DMS114 treated with DMSO at 0.1 percent for 48 hours (cell line): ENCODE data around the gene AHDC1.

Experiments
- DNase-seq: peaks from one replicate; lab custom pipeline; 2025; ENCODE audit not compliant: unreplicated experiment; lab: John Stamatoyannopoulos, UW

Gene AHDC1

DNA sequence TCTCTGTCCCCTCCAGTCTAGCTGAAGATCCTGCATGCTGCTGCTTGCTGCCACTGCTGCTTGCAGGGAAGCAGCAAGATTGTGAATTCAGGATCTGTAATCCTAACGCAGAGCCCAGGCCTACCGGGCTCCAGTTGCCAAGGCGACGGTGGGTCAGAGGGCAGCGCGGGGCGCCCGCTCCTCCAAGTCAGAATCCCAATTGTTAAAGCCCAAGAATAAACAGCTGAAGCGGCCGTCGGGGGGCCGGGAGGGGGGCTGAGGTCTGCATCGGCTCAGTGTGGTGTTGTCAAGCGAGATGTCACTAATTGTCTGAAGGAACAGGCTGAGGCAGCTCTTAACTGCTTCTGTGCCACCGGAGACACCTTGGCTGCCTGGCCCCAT is 36.8 kb downstream of the AHDC1 start:
- no peak for DNase-seq

DNA sequence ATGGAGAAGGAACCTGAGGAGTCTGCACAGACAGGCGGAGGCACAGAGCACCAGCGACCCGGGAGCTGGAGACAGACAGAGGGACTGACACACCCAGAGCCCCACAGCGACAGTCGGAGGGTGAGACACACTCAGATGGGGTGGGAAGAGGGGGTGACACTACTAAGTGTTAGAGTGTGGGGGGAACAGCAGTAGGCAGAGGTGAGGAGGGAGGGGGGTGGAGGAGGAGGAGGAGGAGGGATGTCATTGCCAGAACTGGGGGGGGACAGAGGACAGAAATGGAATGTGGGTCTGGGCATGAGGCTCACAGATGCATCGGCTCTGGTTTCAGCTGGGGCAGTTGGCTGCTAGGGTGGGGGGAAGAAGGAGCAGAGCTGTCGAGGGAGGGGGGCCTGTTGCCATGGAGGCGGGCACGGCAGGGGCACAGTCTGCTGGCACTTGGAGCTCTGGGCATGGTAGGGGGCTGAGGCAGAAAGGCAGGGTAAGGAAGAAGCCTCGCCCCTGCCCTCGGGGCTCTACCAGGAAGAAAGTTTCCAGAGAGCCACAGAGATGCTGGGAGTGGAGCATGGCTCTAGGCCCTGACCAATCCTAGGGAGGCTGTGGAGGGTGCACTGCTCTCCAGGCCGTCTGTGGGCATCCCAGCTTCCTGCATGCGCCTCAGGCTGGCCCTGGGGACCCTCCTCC is 37.3 kb downstream of the AHDC1 start:
- DNase-seq: no peak

DNA sequence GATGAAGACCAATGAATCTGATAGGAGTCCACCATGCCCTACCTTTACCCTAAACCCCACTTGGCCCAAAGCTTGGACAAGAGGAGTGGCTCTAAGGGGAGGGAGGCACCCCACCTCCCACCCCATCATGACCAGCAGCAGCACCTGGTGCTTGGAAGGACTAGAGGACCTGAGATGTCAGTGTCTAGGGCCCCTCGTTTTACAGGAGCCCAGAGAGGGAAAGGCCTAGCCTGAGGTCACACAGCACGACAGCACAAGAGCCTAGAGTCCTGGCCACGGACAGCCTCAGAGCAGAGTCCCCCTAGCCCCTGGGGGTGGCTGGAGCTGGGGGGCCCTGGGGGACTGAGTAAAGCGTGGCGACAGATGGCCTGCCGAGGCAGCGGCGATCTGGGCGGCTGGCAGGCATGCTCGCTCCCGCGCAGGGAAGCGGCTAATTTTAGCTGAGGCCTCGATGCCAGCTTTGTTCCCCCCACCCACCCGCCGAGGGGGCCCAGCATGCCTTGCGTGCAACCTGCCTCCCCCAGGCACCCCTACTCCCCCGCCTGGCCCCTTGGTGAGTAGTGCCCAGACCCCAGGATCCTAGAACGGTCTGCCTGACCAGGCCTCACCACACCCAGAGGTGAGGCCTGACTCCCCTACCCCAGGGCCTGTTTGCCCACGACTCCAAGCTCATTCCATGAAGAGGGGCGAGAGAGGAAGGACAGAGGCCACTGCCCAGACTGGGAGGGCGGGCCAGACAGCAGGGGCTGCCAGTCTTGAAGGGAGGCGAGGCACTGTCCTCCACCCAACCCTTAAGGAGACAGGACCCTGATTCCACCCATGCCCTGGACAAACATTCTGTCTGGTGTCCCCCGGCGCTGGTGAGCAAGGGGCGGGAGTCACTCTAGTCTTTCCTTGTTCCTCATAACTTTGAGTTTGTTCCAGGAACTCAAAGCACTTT is 39.0 kb downstream of the AHDC1 start:
- DNase-seq: no peak

DNA sequence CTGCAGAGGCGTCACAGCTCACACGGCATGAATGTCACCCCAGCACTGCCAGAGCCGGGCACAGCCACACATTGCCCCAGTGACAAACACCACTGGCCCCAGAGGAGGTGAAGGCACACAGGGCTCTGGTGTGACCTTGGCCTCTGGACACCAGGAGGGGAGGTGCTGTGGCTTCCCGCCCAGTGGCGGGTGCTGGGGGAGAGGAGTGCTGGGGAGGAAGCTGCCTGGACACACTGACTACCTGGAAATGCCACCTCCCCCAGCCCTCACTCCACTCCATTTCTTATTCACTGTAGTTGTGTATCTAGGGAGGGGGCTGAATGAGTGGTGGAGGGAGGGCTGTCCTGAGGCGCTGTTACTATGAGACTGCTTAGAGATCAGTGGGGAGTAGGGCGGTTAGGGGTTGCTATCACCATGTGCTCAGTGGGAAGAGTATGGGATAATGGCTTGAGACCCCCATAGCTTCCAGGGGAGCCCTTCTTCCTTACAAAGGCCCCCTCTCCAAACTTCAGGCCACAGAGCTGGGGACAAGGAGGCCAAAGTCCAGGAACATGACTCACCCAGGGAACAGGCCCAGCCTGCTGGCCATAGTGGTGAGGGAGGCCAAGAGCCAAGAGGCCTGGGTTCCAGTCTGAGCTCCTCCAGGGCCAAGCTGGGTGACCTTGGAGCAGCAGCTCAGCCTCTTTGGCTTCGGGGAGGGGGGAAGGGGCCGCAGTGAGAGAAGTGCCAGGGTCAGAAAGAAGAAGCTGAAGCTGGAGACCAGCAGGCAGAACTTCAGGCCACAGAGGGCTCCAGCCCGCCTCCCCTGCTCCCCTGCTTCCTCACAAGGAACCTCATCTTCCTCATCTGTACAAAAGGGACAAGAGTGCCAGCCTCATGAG is 40.1 kb downstream of the AHDC1 start:
- DNase-seq: no peak

DNA sequence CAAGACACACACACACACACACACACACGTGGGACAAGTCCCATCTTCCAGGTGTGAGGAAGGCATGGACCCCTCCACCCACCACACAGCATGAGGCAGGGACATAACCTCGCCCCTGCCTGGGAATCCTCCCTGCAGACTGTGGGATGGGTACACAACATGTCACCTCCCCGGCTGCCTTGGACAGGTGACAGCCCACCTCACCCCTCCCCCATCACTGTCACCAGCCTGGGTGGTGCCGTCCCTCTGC is 40.7 kb downstream of the AHDC1 start:
- DNase-seq: no peak

DNA sequence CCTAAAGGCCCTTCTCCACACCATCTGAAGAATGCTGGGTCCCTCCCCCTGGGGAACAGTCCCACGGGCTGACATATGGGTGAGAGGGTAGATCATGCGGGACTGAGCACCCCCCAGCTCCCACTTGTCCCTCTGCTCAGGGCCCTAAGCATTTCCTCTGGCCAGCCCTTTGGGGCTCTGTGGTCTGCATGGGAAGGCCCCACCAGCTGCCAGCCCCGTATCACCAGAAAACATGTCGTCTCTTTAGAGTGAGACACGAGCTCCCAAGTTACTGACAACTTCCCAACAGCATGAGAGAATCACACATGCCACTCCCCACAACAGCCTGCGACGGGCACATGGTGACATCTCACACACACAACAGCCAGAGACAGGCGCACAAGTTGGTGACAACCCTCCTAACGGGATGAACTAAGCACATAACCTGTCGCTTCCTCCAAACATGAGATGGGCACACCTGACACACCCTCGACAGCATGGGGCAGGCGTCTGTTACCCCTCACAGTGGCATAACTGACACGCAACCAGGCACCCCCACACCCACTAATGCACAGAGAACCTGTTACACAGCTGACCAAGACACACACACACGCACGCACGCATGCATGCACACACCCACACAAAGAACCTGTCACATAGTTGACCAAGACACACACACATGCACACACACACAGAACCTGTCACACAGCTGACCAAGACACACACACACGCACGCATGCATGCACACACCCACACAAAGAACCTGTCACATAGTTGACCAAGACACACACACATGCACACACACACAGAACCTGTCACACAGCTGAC is 41.2 kb downstream of the AHDC1 start:
- DNase-seq: no peak

DNA sequence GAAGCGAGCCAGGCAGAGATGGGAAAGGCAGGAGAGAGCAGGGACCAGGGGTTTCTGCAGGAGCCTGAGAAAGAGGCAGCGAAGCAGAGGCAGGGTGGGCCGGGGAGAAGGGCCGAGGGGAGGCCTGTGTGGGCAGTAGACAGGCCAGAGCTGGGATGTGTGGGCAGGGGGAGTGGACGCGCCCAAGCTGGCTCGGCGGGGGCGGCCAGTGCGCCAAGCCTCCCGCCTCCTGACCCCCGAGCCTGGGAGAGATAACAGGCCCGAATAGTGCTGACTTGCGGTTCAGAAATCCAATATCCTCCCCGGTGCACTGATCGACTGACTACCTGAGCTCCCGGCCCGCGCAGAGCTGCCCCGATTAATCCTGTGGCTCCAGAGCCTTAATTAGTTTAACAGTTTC is 41.9 kb downstream of the AHDC1 start:
- DNase-seq: no peak

DNA sequence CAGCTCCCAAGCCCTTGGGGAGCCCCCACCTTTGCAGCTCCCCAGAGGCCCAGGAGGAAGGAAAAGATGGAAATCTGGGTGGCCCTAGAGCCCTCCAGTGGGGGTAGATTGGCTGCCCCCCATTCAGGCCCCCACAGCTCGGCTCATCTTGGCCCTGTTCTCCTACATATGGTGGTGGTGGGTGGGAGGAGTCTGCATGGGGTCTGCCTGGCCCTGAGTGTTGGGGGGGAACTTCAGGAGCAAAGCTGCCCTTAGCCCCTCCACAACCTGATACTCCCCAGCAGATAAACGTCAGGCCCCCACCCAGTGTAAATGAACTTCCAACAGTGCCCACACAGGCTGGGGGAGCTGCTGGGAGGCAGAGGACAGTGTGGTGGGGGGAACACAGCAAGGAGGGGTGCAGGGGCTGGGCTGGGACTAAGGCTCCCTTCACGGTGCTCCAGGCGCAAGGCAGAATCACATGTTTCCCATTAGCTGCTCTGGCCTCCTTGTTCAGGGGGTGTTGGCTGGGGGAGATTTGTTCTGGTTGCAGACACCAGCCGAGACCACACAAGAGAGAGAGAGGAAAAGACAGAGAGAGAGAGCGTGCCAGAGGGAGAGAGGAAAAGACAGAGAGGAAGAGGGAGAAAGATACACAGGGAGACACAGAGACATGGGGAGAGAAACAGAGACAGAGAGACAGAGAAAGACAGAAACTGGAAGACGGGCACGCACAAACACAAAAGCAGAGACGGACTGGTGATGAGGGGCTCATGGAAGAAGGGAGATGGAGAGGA is 42.6 kb downstream of the AHDC1 start:
- DNase-seq: no peak

DNA sequence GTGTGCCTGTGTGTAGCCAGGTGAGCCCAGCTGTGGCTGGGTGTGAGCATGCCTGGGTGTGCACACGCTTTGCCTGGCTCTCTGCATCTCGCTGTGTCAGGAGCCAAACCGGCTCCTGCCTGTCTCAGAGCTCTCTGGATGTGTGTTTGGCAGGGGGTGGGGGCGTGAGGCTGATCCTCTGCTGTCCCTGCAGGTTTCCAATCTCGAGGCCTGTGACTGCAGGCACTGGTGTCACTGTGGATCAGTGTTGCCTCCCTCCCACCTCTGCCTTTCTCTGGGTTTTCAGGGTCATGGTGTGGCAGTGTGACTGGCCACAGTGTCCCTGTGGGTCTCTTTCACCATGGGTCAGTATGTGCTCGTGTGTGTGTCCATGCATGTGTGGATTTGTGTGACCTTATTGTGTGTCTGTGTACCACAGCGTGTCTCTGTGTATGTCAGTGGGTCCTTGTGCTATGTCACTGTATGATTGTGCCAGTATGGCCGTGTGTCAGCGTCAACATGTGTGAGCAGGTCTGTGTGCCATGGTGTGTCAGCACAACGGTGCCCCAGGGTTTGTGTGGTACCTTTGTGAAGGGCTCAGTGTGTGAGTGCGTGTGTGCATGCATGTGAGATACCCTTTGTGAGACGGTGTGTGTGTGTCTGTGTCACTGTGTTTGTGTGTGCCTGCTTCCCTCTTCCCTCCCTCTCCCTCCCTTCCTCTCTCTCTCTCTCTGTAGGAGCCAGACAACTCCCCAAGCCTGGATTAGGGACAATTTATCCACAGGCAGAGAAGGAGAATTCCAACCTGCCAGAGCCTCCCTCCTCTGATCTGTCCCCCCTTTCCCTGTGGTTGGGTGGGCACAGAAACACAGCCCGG is 43.4 kb downstream of the AHDC1 start:
- no peak for DNase-seq

DNA sequence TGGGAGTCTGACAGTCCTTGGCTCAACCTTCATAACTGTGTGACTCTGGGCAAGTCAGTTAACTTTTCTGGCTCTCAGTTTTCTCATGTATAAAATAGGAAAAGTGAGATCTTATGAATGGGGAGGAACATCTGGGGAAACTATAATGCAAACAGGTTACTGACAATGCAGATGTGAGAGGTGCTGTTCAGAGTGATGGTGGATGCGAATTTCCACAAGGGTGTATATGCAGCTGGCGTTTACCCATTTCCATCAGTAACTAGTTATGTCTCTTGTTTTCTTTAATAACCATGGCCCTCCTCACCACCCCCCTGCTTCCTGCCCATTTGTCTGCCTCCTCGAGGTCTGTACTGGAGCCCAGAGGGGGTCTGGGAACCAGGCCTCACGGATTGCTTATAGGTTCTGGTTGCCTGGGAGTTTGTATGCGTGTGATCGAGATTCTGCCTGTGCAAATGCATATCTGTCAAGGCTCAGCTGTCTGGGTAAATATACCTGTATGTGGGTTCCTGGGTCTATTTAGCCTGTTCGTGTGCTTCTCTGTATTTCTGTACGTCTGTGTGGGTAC is 44.4 kb downstream of the AHDC1 start:
- no peak for DNase-seq

DNA sequence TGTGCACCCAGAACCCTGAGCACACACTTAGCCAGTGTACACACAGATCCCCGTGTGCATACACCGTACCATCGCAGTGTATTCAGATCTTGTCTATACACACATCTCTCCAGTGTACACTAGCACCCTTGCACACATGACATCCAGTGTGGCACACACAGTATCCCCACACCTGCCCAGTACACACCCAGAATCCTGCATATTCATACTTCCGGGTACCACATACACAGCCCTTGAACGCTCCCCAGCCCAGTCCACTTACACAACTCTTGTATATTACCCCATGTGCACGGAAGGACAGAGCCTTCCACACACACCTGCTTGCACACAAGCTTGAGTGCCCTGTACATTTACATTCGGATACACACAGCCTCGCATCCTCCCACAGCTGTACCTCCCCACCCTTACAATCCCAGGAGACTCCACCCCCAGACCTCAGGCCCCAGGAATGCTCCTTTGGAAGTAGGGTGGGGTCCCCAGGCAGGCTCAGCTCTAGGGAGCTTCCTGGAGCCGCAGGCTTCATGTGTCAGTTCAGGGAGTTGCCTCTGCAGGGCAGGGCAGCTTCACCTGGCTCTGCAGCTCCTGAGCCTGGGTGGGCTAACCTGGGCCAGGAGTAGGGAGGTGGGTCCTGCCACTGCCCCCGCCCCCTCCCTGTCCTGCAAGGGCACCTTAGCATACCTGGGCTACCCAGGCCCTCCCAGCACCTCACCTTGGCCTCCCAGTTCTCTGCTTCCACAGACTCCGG is 46.2 kb downstream of the AHDC1 start:
- DNase-seq: no peak

DNA sequence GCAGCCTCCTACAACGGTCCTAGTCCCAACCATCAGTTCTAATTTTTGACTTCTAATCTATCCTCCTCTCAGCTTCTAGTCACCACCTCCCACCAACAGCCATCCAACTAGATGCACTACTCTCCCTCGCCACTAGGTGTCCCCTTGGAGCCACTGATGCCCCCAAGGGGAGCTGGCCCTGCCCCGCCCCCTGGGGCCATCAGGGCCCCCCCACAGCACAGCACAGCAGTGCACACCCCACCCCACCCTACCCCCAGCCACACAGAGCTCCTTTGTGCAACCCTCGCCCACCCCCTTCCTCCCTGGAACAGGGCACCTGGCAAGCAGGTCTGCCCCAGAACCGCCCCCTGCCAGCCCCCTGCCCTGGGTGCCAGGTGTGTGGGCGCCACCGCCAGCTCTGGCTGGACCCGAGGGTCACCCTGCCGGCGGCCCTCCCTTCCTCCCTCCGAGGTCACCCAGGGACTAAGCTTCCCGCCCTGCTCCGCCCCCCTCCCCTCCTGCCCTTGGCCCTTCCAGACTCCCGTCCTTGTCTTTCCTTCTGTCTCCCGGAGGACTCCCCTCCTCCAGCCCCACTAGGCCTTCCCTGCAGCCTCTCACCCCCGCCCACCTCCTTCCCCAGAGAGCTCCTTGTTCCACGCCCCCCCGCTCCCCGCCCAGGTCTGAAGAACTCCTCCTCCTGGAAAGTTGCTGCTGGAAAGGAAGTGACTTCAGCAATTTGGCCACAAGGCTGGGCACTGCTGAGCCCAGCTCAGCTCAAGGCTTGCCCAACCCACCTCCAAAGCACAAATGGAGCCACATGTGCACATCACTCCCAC is 47.0 kb downstream of the AHDC1 start:
- peak; percentile 44 for DNase-seq

DNA sequence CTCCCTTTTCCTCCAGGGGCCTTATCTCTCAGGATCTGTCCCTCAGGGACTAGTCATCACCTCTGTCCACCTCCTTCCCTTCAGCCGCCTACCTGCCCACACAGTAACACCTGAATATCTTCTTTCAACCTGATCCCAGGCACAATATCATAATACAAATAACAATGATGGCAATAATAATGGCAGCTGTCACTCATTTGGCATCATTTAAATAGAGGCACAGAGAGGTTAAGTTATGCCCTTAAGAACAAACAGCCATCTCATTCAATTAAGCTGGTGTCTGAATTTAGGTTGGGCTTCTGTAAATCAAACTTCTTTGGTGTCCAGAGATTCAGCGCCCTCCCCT is 47.5 kb downstream of the AHDC1 start:
- DNase-seq: no peak

DNA sequence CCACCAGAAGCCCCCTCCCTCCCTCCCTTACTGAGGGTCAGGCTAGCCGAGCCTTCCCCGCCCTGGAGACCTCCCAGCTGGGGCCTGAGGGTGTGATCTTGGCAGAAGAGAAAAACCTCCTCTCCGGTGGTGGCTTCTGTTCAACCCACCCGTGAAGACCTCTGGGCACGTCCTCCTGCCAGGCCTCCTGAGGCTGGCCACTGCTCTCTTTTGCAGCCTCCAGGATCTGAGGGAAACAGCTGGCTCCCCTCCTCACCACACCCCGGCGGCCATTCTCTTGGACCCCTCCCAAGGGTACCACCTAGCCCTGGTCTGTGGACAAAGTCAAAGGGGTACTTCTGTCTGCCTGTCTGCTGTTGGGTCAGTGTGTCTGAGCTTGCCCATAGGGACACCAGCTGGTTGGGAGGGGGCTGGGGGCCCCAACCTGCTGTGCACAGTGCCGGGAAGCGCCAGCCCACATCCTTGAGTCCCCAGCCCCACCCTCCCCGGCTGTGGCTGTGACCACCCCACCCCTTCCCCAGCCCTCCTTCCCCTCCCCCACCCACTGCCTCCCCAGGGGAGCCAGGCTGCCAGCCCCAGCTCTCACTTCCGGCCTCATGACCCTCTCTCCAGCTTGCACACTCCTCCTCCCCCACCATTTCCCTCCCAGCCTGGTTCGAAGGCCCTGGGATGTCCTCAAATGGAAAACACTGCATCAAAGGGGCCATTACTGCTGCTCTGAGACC is 48.1 kb downstream of the AHDC1 start:
- no peak for DNase-seq

DNA sequence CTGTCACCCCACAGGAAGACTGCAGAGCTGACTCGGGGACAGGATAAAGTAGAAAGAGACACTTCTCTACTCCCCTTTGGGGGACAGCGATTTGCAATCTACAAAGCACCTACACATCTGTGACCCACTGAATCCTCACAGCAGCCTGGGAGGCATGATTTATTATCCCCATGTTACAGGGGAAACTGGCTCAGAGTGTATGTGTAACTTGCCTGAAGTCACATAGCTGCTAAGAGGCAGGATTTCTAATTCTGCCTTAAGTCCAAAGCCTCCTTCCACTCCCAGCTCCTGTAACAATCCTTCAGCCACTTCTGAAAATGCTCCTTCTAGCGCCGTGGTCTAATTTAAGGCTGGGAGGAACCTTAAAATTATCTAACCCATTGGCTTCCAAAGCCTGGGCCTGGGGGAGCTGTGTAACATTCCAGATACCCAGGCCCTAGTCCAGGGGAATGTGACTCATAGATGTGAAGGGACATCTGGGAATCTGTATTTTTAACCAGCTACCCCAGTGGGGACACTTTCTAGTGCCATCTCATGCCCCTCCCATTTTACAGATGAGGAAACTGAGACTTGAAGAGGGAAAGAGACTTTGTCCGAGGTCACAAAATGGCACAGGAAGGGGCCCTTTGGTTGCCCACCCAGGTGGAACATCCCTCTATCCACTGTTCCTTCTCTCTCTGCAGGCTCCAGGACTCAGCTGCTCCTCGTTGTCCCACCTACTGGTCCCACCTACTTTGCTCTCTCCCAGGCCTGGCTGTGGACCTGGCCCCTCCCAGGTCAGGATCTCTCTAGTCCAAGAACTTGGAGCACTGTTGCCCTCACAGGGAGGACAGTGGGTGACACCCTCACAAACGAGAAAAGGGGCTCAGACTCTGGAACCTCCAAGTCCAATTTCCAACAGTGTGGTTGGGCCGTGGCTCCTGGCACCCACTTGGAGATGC is 48.9 kb downstream of the AHDC1 start:
- no peak for DNase-seq

DNA sequence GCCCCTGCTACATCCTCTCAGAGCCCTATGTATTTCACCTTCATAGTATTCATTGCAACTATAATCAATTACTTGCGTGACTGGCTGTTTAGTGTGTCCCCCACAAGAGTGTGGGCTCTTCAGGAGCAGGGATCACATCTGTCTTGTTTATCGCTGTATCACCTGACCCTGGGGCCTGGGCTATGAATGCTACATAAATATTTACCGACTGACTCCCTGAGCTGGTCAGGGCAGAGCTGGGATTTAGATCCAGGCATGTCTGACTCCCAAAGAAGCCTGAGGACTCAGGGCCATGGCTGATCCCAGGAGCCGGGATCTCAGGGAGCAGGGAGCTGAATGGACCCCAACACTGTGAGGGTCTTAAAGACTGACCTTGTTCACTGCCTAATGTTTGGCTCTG is 49.7 kb downstream of the AHDC1 start:
- DNase-seq: no peak
